Metanephros (tissue), 2 donors: ENCODE measurements around the gene DACH2. TPM values are rescaled to one million over a fixed set of nuclear protein-coding genes. Genes with fewer than 3 reads are reported as not detected.

Experiments
- small RNA-seq: library from RNA; depleted of rRNA; stranded (forward); fragments of <200 nt; gene quantifications from one replicate; pipeline ENCODE3, GENCODE V24; 2014; ENCODE audit warnings: low replicate concordance
- total RNA-seq: library from RNA; depleted of rRNA; stranded (reverse); fragments of >200 nt; gene quantifications from one replicate; pipeline ENCODE4 v1.2.3, GENCODE V29; 2014

Gene DACH2
- 52.3 TPM for total RNA-seq

DNA sequence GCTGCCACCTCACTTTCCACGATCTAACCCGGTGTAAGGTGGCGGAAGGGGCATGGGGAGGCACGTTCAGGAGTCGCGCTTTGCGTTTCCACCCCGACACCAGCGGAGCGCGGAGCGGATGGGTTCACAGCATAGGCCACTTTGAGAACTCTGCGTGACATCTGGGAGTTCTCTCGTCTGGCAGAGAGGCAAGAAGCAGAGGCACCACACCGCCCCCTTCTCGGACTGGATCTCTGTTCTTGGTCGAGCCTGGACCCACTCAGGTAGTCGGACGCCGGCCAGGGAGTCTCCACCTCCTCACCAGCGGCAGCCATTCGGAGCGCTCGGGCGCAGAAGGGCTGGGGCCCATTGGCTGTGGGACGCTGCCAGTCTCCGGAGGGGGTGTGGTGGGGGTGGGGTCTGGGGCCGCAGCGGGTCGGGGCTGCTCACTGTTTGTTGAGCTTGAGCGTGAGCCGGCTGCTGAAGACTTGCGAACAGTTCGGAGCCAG lies at the start of gene DACH2:
TSS of gene DACH2 (plus strand) at position 428 of the 488 bp plus-strand sequence.

Small RNA genes lying within 50 kb of the gene (small RNA-seq; reads per million reads assigned to genes)
- gene FCF1P9 (not detected), gene RF00026 (not detected)

Other genes starting within 250 kb of the DACH2 start
- gene CHM, start 100.9 kb upstream of the DACH2 start, total RNA-seq, result 30.1 TPM